HL-60/S4 treated with phorbol 12-myristate 13-acetate at 8.2 ng/mL for 4 days and 3 days (cell line): ENCODE measurements around the gene TRAF4.
"Not testable (repeated sequence)": the region's sequence is repeated elsewhere in the genome, so short reads cannot be mapped to it uniquely, and the experiment has no call there.

Experiments used
- in situ Hi-C: fragments of 300-500 bp; cut with MboI; formaldehyde crosslinking; loops from 2 replicates; pipeline ENCODE4 v1.15.0; 2022; ENCODE audit warnings: low sequenced_read_pairs

TRAF4 gene

DNA sequence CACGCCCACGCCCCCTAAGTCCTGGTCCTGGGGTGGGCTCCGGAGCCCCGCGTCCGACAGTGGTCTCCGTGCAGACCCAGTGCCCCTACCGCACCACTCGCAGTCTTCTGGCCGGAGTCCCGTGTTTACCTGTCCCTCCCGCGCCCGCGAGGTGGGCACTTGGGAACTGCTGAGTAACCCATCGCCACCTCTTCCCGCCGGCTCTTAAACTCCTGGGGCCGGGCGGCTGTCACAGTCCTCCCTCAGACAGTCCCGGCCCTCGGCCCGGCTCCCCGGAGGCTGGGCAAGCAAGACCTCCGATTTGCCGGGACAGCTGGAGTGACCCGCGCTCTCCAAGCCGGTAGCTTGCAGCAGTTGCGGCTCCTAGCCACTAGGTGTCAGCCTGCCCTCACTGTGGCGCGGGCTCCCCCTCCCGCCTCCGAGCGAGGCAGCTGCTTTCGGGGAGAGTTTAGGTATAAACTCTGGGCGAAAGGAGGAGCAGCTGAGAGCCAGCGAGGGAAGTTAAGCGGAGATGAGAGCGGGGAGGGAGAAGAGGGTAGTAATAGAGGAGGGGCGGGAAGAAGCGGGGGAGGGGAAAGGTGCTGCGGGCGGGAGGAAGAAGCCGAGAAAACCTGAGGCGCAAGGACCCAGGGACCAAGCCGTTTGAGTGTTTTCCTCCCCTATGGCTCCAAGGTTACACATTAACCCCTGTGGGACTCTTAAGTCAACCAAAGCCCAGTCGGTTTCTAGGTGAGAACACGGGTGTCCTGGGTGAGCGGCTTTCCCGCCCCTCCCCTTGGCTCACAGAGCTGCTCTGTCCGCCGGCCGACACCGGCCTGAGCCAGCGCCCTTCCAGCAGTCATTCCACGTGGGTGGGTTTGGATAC lies 17.0 kb upstream of the TRAF4 start:
- in situ Hi-C loops: no loop called here

DNA sequence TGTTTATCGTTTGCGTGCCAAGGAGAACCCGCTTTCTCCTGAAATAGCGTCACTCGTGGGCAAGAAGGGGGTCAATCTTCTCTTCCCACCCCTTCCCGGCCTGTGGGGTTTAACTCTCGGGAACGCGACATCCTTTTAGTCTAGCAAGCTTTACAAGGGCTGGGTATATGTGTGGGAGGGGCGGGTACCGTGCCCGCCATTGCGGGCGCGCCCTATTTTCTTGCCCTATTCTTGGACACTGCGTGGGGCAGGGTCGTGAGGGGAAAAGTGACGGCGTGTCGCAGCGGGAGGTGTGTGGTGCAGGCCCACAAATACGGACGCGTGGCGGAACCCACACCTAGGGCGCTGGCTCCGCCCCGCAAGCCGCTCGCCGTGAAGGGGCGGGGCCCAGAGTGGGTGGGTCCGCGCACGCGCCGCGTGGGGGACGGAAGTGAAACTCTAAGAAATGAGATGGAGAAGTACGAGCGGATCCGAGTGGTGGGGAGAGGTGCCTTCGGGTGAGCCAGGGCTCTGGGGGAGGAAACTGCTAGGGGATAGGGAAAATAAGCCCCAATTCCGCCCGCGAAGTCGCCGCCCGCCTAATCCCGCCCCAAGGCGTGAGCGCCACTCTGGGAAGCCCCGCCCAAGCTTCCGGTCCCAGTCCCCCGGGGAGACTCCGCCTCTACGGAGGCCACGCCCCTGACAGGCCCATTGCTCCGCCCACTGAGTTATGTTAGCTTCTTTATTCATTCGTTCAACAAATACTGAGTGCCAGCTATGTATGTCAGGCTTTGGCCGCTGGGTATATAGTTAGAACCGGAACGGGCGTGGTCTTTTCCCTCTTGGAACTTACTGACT lies 15.2 kb upstream of the TRAF4 start, which contains the start of gene NEK8:
NEK8 (plus strand) TSS at position 425 of the 837 bp plus-strand sequence; CDS start at position 451, 26 bp downstream.
- in situ Hi-C loops: no loop called here

DNA sequence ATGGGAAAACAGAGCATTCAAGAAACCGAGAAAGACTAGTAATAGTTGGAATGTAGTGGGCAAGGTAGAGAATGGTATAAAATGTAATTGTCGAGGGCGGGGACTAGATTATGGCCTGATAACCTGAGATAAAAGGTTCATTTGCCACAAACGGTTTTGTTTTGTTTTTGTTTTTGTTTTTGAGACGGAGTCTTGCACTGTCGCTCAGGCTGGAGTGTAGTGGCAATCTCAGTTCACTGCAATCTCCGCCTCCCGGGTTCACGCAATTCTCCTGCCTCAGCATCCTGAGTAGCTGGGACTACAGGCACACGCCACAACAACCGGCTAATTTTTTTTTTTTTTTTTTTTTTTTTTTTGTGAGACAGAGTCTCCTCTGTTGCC lies 13.9 kb upstream of the TRAF4 start:
- in situ Hi-C loops: no loop called here

DNA sequence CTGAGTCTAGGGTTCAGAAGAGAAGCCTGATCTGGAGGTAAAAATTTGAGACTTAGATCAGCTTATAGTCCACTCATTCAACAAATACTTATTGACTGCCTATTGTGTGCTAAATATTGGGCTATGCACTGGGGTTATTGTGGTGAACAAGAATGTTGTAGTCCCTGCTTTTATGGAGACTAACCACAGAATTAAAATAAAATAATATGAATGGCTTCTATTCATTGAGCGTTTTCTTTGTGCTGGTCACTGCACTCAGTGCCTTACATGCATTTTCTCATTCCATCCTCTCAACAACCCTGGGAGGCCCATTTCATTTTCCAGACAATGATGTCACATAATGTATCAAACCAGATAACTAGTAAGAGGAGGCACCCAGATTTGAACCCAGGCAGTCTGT lies 10.5 kb upstream of the TRAF4 start:
- in situ Hi-C loops: no loop called here

DNA sequence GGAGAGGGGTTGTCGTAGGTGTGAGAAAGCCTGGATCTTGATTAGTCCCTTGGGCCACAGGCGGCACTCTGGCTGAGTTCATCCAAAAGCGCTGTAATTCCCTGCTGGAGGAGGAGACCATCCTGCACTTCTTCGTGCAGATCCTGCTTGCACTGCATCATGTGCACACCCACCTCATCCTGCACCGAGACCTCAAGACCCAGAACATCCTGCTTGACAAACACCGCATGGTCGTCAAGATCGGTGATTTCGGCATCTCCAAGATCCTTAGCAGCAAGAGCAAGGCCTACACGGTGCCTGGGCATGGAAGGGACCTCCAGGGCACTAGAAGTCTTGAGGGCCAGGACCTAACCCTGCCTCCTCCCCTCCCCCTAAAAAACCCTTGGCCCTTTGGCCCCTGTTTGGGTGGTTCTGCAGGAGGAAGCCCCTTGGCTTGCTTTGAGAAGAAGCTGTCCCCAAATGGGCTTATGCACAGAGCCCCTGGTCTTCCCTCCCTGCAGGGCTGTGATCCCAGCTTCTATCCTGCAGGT lies 9.0 kb upstream of the TRAF4 start:
- in situ Hi-C loops: no loop called here

DNA sequence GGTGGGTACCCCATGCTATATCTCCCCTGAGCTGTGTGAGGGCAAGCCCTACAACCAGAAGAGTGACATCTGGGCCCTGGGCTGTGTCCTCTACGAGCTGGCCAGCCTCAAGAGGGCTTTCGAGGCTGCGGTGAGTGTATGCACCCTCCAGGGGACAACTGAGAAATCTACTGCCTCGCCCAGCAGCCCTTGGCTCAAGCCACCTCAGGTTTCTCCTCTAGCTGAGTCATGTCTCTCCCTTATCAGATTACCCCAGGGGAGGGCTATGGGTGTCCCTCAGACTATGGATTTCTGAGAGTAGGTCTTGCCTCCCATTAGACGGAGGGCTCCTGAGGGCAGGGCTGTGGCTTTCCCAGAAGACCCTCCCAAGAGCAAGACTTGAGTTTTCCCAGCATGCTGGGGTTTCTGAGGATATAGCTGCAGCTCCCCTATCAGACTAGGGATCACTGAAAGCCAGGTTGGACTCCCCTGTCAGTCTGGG lies 8.5 kb upstream of the TRAF4 start:
- in situ Hi-C loops: no loop called here

DNA sequence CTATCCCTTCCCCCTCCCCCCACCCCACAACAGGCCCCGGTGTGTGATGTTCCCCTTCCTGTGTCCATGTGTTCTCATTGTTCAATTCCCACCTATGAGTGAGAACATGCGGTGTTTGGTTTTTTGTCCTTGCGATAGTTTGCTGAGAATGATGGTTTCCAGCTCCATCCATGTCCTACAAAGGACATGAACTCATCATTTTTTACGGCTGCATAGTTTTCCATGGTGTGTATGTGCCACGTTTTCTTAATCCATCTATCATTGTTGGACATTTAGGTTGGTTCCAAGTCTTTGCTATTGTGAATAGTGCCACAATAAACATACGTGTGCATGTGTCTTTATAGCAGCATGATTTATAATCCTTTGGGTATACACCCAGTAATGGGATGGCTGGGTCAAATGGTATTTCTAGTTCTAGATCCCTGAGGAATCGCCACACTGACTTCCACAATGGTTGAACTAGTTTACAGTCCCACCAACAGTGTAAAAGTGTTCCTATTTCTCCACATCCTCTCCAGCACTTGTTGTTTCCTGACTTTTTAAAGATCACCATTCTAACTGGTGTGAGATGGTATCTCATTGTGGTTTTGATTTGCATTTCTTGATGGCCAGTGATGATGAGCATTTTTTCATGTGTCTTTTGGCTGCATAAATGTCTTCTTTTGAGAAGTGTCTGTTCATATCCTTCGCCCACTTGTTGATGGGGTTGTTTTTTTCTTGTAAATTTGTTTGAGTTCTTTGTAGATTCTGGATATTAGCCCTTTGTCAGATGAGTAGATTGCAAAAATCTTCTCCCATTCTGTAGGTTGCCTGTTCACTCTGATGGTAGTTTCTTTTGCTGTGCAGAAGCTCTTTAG lies 7.7 kb upstream of the TRAF4 start:
- in situ Hi-C loops: not testable (repeated sequence)

DNA sequence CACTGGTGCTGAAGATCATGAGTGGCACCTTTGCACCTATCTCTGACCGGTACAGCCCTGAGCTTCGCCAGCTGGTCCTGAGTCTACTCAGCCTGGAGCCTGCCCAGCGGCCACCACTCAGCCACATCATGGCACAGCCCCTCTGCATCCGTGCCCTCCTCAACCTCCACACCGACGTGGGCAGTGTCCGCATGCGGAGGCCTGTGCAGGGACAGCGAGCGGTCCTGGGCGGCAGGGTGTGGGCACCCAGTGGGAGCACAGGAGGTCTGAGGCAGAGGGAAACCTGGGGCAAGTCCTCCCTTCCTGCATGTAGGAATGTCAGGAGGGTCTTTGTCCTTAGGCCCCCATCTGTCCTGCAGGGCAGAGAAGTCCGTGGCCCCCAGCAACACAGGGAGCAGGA lies 6.5 kb upstream of the TRAF4 start:
- in situ Hi-C loops: no loop called here

DNA sequence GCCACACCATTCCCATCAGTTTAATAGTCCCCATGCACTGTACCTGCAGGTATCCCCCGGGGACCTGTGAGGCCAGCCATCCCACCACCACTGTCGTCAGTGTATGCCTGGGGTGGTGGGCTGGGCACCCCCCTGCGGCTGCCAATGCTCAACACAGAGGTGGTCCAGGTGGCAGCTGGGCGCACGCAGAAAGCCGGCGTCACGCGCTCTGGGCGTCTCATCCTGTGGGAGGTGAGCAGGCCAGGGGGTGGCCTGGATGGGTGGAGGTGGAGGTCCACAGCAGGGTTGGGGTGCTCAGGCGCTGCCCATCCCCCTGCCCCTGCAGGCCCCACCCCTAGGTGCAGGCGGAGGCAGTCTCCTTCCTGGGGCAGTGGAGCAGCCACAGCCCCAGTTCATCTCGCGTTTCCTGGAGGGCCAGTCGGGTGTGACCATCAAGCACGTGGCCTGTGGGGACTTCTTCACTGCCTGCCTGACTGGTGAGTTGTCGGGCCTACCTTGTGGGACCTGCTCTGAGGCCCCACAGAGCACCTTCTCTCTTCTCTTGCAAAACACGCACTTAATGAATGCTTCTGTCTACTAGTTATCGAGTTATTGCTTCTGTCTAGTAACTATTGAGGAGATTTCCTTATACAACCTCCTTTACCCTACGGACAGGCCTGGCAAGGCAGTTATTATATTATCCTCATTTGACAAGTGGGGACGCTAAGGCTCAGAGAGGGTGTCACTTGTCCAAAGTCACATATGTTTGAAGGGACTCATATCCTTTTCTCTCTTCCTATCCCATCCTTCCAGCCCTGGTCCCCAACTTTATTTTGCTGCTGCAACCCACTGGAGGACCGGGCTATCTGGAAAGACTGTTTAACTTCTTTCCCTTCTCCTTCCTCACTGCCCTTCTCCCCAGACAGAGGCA lies 5.8 kb upstream of the TRAF4 start:
- in situ Hi-C loops: no loop called here

DNA sequence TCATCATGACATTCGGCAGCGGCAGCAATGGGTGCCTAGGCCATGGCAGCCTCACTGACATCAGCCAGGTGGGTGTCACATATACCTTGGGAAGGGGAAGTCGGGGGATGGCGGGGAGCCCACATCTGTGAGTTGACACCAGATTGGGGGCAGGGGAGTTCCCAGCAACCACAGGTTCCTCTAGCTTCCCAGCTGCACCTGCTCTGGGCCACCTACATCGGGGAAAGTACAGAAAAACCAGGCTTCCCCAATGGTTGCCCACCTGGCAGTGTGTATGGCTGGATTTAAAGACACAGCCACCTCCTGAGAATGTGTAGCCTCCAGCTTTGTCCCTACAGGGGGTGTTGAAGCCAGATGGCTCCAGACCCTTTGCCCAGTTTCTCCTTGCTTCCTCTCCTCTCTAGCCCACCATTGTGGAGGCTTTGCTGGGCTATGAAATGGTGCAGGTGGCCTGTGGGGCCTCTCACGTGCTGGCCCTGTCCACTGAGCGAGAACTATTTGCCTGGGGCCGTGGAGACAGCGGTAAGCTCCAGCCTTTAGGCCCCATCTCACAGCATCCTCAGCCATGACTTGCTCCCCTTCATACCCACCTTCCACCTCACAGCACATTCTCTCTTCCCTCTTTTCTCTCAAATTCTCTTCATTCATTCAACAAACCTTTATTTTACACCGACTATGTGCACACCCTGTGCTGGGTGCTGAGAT lies 5.0 kb upstream of the TRAF4 start:
- in situ Hi-C loops: no loop called here

DNA sequence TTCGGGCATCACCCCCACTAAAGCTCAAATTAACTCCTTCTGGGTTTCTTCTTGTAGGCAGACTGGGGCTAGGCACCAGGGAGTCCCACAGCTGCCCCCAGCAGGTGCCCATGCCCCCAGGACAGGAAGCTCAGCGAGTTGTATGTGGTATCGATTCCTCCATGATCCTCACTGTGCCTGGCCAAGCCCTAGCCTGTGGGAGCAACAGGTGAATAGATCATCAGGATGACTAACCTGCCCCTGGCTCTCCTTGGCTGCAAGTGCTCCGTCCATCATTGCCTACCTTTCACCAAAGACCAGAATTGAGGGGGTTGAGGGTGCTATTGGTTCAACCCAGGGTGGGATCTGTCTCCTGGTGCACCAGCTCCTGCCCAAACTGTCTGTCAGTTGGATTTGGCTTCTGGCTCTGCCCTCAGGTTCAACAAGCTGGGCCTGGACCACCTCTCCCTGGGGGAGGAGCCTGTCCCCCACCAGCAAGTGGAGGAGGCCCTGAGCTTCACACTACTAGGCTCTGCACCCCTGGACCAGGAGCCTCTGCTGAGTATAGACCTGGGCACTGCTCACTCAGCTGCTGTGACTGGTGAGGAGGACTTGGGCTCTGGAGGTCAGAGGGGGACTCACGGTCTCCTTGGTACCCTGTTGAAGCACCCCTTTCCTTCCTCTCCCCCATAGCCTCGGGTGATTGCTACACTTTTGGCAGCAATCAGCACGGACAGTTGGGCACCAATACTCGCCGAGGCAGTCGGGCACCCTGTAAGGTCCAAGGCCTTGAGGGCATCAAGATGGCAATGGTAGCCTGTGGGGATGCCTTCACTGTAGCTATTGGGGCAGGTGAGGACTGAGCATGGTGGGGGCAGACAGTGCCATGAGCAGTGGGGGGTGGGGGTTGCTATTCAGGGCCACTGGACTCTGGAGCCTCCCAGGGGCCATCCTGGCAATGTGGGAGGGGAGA lies 3.1 kb upstream of the TRAF4 start:
- in situ Hi-C loops: no loop called here

DNA sequence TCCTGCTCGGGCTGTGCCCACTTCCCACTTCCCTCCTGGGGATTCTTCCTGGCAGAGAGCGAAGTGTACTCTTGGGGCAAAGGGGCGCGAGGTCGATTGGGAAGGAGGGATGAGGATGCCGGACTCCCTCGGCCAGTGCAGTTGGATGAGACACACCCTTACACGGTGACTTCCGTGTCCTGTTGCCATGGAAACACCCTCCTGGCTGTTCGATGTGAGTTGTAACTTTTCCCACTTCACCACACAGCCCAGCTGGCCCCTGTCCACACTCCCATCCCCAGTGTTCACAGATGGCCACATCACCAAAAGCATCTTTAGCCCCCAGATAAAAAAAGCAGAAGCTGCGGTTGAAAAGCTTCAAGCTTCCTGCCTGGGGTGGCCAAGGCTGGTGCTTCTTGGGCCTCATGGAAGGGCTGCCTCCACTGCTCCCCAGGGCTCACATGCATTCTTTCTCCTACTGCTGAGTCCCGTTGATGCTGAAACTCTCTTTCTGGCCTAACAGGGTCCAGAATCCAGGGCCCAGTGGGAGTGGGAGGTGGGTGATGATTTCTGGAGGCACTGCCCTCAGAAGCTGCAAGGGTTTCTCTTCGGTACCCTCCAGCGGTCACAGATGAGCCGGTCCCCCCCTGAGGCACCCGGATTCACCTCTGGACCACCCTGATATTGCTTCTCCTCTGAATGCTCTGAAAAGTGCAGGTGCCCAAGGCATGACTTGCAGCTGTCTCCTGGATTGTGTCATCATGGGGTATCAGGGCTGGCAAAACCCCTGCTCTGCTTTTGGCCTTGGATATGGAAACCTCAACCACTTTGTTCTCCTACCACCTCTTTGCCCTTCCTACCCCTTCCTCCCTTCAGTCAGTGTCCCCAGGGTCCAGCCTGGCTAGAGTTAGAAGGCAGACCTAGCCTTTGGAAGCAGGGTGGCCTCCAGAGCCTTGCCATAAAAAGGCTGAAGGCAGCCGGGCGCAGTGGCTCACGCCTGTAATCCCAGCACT lies 2.2 kb upstream of the TRAF4 start:
- in situ Hi-C loops: no loop called here

DNA sequence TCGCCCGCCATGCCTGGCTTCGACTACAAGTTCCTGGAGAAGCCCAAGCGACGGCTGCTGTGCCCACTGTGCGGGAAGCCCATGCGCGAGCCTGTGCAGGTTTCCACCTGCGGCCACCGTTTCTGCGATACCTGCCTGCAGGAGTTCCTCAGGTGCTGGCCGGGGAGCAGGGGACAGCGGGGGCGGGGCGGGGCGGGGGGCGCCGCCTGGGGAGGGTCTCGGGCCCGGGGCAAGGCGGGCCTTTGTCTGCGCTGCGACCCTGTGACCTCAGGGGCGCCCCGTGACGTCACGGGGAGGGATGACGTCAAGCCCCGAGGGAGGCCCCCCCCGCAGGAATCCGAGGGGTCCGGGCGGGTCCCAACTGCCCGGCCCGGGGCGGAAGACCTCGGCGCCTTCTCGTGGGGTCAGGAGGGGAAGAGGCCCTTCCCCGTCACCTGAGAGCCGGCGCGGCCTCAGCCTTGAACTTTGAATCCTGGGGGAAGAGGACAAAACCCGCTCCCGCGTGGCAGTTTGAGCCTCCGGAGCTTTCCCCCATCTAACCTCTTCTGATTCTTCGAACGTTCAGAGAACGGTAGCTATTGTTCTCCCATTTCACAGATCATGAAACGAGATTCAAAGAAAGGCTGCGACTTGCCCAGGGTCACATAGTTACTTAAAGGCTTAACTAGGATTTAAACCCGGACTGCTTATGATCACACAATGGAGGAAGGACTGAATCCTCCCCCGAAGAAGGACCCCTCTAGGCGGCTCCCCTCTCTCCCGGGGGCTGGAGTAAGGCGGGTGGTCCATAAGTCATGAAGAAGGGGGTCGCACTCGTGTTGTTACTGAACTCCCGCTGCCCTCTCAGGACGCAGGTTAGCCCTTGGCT lies 527 bp downstream of the TRAF4 start:
- in situ Hi-C loops: no loop called here

DNA sequence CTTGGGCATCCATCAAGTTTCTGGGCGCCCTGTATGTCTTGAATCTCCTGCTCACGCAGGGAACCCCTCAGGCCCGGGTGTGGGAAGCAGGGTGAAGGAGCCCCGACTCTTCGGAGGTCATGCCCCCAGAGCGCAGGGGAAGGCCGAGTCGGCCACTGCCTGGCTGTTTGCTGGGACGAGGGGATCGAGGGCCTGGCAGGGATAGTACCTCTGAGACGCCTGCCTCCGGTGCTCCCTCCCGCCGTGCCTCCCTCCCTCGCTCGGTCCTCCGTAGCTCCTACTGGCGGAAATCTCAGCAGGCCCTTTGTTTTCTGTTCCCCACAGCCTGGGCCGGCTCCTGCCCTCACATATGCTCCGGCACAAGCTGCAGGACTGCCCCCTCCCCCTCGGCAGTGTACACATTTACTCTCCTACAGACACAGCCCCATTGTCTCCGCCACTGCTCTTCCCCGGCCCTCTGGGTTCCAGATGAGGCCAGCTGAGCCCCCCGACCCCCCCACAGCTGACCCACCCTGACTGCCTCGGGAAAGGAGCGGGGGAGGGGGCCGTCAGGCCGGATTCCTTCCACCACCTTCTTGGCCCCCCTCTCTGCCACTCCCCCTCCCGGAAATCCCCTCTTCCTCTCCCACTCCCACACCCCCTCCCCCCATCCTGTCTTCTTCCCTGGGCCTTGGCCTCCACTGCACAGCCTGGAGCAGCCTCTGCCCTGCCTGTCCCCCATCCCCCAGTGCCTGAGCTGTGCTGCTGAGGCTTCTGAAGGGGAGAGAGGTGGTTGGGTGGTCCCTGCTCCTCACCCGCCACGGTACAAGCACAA lies 1.4 kb downstream of the TRAF4 start:
- in situ Hi-C loops: no loop called here
